Activated CD4-positive, alpha-beta T cell treated with anti-CD3 and anti-CD28 coated beads for 24 hours (primary cell): ENCODE measurements around the gene KRTAP13-1.

Source experiments
- DNase-seq, 2 donors: peaks; one replicate each; pipeline ENCODE4 v3.0.0-alpha.2; 2020; ENCODE audit warnings: low read depth in 2 of 2

KRTAP13-1 gene

GRCh38 chr21:30395731-30396130 is at the start of gene KRTAP13-1:
KRTAP13-1 (plus strand) TSS chr21:30396031; CDS start chr21:30396087, 56 bp downstream.
- DNase-seq, result no peak

GRCh38 chr21:30348506-30348905 is 47.3 kb upstream of the KRTAP13-1 start, which contains the start of gene KRTAP23-1:
KRTAP23-1 (minus strand) TSS chr21:30348606; CDS start chr21:30348606, 0 bp downstream.
- DNase-seq, result no peak

- DNase-seq, result no peak
Measured at GRCh38 chr21:30349572-30349971, 46.3 kb upstream of the KRTAP13-1 start.

- no peak for DNase-seq
Measured at GRCh38 chr21:30351534-30351933, 44.3 kb upstream of the KRTAP13-1 start.

GRCh38 chr21:30354308-30355005 is 41.4 kb upstream of the KRTAP13-1 start:
- no peak for DNase-seq

- no peak for DNase-seq
Measured at GRCh38 chr21:30355906-30356305, 39.9 kb upstream of the KRTAP13-1 start.

- no peak for DNase-seq
Measured at GRCh38 chr21:30372139-30372770, 23.6 kb upstream of the KRTAP13-1 start, which contains the start of gene KRTAP13-2. KRTAP13-2 (minus strand) TSS chr21:30372271; CDS start chr21:30372213, 58 bp downstream.

- no peak for DNase-seq
Measured at GRCh38 chr21:30382201-30382600, 13.6 kb upstream of the KRTAP13-1 start.

- no peak for DNase-seq
Measured at GRCh38 chr21:30391492-30392025, 4.3 kb upstream of the KRTAP13-1 start.

GRCh38 chr21:30408782-30409494 is 13.1 kb downstream of the KRTAP13-1 start:
- no peak for DNase-seq

- no peak for DNase-seq
Measured at GRCh38 chr21:30415993-30416392, 20.2 kb downstream of the KRTAP13-1 start.

GRCh38 chr21:30425826-30426225 is 30.0 kb downstream of the KRTAP13-1 start, which contains the start of gene KRTAP13-3:
KRTAP13-3 (minus strand) TSS chr21:30425926; CDS start chr21:30425912, 14 bp downstream.
- DNase-seq, result no peak

- no peak for DNase-seq
Measured at GRCh38 chr21:30426731-30427130, 30.9 kb downstream of the KRTAP13-1 start.

GRCh38 chr21:30430170-30430655 is 34.4 kb downstream of the KRTAP13-1 start, which contains the start of gene KRTAP13-4:
KRTAP13-4 (plus strand) TSS chr21:30430220; CDS start chr21:30430276, 56 bp downstream.
- DNase-seq, result no peak

GRCh38 chr21:30434033-30434631 is 38.3 kb downstream of the KRTAP13-1 start:
- peak in 1 of 2 donors; percentile 1 for DNase-seq

GRCh38 chr21:30437010-30437565 is 41.3 kb downstream of the KRTAP13-1 start:
- no peak for DNase-seq

- no peak for DNase-seq
Measured at GRCh38 chr21:30439975-30440374, 44.1 kb downstream of the KRTAP13-1 start, which contains the start of gene KRTAP15-1. KRTAP15-1 (plus strand) TSS chr21:30440275; CDS start chr21:30440328, 53 bp downstream.

GRCh38 chr21:30443226-30443625 is 47.4 kb downstream of the KRTAP13-1 start:
- DNase-seq, result no peak

GRCh38 chr21:30444204-30444603 is 48.4 kb downstream of the KRTAP13-1 start:
- no peak for DNase-seq
